GM18520 (cell line): ENCODE data around the gene SIRPA.

ENCODE experiments used
- ATAC-seq: cut with Tn5 transposase; IDR thresholded peaks from one replicate; pipeline ENCODE4 v1.9.1; 2021; ENCODE audit not compliant: unreplicated experiment

SIRPA gene

DNA sequence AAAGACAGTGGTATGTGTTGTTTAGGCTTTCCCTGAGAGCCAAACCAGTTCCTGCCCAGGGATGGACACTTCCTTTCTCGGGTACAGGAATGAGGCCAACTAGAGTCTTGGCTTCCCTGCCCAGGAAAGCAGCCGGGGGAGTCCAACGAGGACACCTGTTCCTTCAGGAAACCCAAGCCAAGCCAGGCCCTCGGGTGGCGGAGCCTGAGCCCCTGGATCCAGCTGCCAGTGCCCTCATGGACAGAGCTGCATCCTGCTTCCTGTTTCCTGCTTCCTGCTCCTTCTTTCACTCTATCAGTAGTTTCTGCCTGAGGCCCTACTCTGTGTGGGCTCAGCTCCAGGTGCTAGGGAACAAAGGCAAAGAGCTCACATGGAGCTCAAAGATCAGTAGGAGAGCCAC, 7.9 kb upstream of the SIRPA start:
- no peak for ATAC-seq

DNA sequence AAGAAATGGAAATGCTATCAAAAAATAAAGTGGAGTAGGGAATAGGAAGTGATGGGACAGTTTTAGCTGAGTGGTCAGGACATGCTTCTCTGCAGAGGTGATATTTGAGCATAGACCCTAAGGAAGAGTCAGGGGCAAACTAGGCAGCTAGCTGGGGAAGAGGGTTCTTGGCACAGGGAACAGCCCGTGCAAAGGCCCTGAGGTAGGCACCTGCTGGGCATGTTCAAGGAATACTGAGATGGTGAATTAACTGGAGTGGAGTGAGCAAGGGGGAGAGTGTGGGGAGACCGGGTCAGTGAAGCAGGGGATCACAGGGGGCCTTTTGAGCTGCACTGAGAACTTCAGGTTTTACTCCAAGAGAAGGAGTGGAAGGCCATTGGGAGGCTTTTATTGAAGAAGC, 7.5 kb upstream of the SIRPA start:
- ATAC-seq = no peak

DNA sequence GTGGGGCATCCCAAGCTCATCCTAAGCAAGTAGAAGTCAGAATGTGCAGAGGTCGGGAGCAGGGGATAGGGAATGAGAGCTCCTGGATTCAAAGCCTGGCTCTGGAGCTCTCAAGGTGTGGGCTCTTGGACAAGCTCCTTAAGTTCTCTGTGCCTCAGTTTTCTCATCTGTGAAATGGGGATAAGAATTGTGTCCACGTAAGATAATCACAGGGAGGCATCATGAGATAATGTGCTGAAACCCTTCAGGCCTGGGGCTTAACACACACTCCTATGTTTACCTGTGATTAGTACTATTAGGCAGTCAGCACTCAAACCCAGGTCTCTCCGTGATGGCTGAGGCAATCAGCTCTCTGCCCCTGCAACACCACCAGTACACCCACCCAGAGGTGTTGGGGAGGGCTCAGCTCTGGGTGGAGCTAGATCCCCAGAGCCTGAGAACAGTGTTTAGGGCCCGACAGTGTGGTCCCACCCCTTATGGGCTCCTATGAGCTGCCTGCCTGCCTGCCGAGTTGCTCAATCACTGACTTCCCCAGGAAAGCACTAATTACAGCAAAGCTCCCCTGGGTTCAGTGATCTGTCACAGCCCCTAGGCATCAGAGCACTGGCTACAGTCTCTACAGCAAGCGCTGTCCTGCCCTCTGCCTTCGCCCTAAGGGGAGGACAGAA, 6.3 kb upstream of the SIRPA start:
- ATAC-seq = no peak

DNA sequence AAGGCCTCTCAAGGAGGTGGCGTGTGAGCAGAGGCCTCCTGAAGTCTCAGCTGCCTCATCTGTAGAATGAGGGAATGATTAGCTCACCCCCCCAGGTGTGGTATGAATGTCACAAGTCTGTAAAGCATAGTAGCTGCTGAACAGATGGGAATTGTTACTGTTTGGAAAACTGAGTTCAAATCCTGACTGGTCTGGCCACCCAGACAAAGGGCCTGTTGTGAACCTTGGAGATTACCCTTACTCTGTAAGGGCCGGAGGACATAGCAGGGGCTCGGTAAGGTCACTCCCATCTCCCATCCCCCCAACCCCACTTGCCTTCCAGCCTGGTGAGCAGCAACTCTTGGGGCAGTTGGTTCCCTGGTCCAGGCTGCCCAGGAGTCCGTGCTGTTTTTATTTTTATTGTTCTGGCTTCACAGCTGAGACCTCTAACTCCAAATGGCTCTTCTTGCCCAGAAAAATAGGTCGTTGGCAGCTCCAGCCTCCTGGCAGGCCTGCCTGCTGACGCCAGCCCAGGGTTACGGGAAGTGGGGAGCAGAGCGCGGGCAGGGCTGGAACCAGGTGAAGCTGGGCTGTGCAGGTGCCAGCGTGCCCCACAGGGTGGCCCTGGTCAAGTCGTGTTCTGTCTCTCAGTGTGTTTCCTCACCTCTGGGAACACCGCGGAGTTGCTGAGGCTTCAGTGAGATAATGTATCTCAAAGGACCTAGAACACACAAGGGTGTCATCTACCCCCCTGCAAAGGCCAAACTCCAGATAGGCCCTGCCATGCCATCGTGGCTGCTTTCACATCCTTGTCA, 4.5 kb upstream of the SIRPA start:
- no peak for ATAC-seq

GRCh38 chr20:1891263-1892118, 3.7 kb upstream of the SIRPA start:
- no peak for ATAC-seq

GRCh38 chr20:1892119-1892385, 3.2 kb upstream of the SIRPA start:
- ATAC-seq = no peak

DNA sequence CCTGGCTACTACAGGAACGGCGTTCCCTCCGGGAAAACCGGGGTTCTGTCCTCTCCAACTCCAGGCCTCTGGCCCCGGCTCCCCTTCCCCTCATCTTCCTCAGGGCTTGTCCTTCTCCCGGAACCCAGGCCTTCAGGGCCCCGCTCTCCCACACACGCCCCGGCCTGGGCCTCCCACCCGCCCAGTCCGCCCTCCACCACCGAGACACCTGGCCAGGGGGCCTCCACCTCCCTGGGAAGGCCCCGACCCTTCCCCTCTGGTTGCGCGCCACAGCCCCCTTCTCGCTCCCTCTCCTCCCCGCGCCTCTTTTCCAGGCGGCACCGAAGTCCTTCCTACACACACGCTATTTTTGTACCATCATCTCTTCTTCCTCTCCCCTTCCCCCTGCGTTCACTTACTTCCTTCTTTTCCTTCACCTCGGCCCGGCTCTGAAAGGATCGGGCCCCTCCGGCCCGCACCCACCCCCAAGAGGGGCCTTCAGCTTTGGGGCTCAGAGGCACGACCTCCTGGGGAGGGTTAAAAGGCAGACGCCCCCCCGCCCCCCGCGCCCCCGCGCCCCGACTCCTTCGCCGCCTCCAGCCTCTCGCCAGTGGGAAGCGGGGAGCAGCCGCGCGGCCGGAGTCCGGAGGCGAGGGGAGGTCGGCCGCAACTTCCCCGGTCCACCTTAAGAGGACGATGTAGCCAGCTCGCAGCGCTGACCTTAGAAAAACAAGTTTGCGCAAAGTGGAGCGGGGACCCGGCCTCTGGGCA, 1.3 kb upstream of the SIRPA start:
- no peak for ATAC-seq

DNA sequence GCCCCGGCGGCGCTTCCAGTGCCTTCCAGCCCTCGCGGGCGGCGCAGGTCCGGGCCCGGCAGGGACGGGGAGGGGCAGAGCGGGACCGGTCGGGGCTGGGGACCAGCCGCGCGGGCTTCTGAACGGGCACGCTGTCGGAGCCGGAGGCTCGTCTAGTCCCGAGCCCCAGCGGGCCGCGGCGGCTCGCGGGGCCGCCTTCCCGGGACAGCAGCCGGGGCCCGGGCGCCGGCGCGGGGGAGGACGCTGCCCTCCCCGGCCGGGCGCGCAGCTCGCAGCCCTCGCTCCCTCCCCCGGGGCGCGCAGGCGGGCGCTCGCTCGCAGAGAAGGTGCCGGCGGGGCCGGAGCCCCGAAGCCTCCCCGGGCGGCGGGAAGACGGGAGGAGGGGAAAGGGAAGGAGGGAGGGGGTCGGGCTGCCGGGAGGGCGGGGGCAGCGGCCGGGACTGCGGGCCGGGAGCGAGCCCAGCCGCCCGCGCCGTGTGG, 696 bp upstream of the SIRPA start:
- no peak for ATAC-seq

- ATAC-seq = no peak
These were observed 672 bp downstream of the SIRPA start for GRCh38 chr20:1895674-1896483.

- ATAC-seq = no peak
These were observed 1.5 kb downstream of the SIRPA start for GRCh38 chr20:1896484-1897258.

DNA sequence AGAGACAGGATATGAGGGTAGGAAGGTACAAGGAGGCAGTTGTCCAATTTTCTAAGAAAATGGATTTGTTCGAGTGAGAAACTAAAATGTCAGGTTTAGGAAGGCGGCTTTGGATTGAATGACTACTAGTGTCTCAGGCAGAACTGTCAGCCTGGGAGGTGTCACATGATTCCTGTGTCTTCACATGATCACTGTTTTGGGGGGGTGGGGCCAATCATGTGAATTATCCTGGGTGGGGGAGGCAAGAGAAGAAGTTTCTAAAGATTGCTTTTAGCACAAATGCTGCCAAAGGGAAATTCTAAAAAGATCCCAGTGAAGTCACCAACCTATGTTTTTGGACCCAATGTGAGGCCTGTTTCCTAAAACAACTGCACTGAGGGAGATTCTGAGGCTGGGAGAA, 2.3 kb downstream of the SIRPA start:
- no peak for ATAC-seq

- peak; percentile 37 for ATAC-seq
These were observed 2.8 kb downstream of the SIRPA start for GRCh38 chr20:1897965-1898464.

- ATAC-seq = no peak
These were observed 3.5 kb downstream of the SIRPA start for GRCh38 chr20:1898482-1899240.

DNA sequence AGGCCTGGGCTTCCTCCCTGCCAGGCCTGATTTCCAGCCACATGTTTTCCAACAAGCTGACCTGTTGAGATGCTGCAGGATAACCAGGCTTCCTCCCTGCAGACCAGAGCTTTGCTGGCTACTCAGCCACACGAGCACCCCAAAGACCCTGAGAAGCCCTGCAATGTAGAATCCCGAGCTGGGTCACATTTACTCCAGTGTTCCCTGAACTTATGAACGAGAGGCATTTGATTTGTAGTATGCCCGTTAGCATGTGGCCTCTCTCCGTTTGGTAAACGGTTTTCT, 4.0 kb downstream of the SIRPA start:
- ATAC-seq = no peak

DNA sequence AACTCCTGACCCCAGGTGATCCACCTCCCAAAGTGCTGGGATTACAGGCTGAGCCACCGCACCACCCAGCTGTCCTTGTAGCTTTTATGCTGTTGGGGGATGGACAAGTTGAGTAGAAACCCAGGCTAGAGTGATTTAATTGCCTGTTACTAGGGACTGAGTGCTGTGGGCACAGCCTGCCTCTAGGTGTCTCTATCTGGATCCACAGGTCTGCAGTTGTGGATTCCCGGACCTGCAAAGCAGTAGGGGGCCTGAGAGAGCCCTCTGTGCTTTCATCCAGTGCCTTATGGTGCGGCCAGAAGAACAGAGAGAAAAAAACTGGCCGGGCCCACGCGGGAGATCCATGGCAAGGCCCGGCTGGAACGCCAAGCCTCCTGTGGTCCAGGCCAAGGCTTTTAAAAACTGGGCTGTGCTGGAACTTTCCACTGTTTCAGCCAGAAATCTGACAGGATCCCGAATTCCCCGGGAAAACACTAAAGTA, 5.2 kb downstream of the SIRPA start:
- no peak for ATAC-seq

DNA sequence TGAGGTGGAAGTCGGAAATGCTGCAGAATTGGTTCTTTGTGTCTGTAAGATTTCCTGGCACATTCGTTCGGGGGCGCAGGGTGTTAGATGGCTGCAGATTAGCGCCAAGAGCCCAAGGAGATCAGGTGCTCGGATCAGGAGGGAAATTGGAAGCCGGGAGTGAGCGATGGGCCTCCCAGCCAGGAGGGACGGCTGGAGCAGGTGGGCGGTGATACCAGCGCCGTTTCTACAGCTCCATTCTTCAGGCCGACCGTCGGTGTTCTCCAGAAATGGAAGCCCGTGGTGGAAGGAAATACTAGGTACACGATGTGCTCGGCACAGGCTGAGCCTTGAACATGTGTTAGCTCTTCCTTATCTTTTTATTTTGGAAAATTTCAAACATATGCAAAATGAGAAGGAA, 6.5 kb downstream of the SIRPA start:
- no peak for ATAC-seq

- ATAC-seq = no peak
These were observed 7.0 kb downstream of the SIRPA start for GRCh38 chr20:1902188-1902587.

DNA sequence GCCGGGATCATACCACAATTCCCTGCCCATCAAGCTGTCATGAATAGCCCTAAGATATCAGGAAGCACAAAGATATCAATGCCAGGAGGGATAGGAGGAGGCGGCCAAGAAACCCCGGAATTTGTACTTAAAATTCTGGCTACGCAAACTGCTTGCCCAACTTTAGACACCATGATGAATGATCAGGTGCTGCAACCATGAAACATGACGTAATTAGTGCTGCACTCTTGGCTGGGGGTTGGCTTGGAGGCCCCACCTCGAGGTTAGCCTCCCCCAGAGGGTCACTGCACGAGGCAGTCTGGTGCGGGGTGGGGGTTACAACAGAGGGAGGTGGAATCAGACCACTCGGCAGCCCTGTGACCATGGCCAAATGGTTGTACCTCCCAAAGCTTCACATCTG, 8.9 kb downstream of the SIRPA start:
- ATAC-seq = no peak

DNA sequence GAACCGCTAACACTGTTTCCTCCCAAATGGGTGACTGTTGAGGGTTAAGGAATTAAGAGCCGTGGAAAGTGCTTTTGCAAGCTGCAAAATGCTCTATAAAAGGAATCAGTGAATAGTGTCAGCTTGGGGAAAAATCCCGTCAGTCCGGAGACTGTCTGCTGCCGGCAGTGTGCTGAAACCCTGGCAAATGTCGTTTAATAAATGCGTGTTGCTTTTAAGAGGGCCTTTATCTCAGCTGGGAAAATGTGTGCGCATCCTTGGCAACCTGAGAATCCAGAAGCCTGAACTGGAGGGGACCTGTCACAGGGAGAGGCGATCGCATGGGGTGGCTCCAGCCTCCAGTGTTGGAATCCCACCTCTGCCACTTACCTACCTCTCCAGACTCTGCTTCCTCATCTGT, 9.8 kb downstream of the SIRPA start:
- no peak for ATAC-seq
